SK-N-SH treated with all-trans-retinoic acid at 6 μM for 48 hours (cell line): ENCODE data around the gene TREX2.

Experiments used
- ARNTL ChIP-seq: fragments of 450-650 bp; formaldehyde crosslinking; IDR thresholded peaks from 2 replicates; pipeline ENCODE4 v1.5.0; 2020; ENCODE audit warnings: low read depth, mild to moderate bottlenecking, moderate library complexity, borderline replicate concordance
- CREB5 ChIP-seq: fragments of 250-450 bp; sonication (Bioruptor Pico); IDR thresholded peaks from 2 replicates; pipeline ENCODE4 v1.5.1; 2020; ENCODE audit warnings: low read depth, mild to moderate bottlenecking, moderate library complexity
- OSR1 ChIP-seq: fragments of 250-450 bp; sonication (Bioruptor Pico); IDR thresholded peaks from 2 replicates; pipeline ENCODE4 v1.8.0; 2022; ENCODE audit warnings: moderate library complexity, mild to moderate bottlenecking, inconsistent platforms
- PATZ1 ChIP-seq: fragments of 250-450 bp; sonication (Bioruptor Pico); IDR thresholded peaks from 2 replicates; pipeline ENCODE4 v1.8.0; 2020; ENCODE audit warnings: mild to moderate bottlenecking, moderate library complexity, borderline replicate concordance
- ZFP3 ChIP-seq: fragments of 250-450 bp; sonication (Bioruptor Pico); IDR thresholded peaks from 2 replicates; pipeline ENCODE4 v1.5.0; 2020; ENCODE audit warnings: mild to moderate bottlenecking, moderate library complexity
- ZNF565 ChIP-seq: fragments of 450-650 bp; formaldehyde crosslinking; conservative IDR thresholded peaks from 2 replicates; pipeline ENCODE4 v1.5.0; 2020; ENCODE audit warnings: low read depth, mild to moderate bottlenecking, moderate library complexity

GRCh38 chrX:153456704-153457103 is 10.8 kb upstream of the TREX2 start:
- TF ChIP-seq ARNTL (CRISPR knock-in tag) (no peak), PATZ1 (CRISPR knock-in tag) (no peak), CREB5 (no peak), OSR1 (no peak), ZNF565 (CRISPR knock-in tag) (no peak), ZFP3 (no peak)
